ENCODE data around the gene HBE1.

- TF ChIP-seq, protein P1, sequence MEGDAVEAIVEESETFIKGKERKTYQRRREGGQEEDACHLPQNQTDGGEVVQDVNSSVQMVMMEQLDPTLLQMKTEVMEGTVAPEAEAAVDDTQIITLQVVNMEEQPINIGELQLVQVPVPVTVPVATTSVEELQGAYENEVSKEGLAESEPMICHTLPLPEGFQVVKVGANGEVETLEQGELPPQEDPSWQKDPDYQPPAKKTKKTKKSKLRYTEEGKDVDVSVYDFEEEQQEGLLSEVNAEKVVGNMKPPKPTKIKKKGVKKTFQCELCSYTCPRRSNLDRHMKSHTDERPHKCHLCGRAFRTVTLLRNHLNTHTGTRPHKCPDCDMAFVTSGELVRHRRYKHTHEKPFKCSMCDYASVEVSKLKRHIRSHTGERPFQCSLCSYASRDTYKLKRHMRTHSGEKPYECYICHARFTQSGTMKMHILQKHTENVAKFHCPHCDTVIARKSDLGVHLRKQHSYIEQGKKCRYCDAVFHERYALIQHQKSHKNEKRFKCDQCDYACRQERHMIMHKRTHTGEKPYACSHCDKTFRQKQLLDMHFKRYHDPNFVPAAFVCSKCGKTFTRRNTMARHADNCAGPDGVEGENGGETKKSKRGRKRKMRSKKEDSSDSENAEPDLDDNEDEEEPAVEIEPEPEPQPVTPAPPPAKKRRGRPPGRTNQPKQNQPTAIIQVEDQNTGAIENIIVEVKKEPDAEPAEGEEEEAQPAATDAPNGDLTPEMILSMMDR (IDR thresholded peaks at IDR 0.05) = no peak
- TF ChIP-seq POLR2AphosphoS5 (IDR thresholded peaks at IDR 0.05) = no peak
- TF ChIP-seq POLR2A (IDR thresholded peaks at IDR 0.05) = no peak
Measured at GRCh38 chr11:5286351-5286750, 16.6 kb upstream of the HBE1 start.

All from sigmoid colon (tissue), 4 donors.